ENCODE results near the gene TRIM32. TPM values are rescaled to one million over a fixed set of nuclear protein-coding genes. Genes with fewer than 3 reads are reported as not detected.

The TRIM32 gene
- total RNA-seq, 1 experiment from 2014 or later = 40.5 TPM

- BruUV-seq (replicated peaks) = no TSS peak
- intact Hi-C loops (cut with micrococcal nuclease; ENCODE audit: unreplicated experiment) = no loop called here
- no peaks in the 10 kb centered on the region for H3K9me2 ChIP-seq (ENCODE audit: insufficient read depth)
- H2AFZ ChIP-seq = no peak overlapping the region
- H3K4me3 ChIP-seq = no peak overlapping the region
- DNase-seq = no peak
- H4K20me1 ChIP-seq (ENCODE audit: insufficient read depth) = no peaks in the 10 kb centered on the region
- H3K27ac ChIP-seq = no peak overlapping the region
- H3K27me3 ChIP-seq (ENCODE audit: insufficient read depth, low read depth) = no peaks in the 10 kb centered on the region
- no peaks in the 10 kb centered on the region for H3K4me1 ChIP-seq (replicated peaks; ENCODE audit: insufficient read depth)
- no peak overlapping the region for H3K4me2 ChIP-seq
- no peaks in the 10 kb centered on the region for H3K9me3 ChIP-seq (ENCODE audit: insufficient read depth, low read depth)
- TF ChIP-seq, protein P1, sequence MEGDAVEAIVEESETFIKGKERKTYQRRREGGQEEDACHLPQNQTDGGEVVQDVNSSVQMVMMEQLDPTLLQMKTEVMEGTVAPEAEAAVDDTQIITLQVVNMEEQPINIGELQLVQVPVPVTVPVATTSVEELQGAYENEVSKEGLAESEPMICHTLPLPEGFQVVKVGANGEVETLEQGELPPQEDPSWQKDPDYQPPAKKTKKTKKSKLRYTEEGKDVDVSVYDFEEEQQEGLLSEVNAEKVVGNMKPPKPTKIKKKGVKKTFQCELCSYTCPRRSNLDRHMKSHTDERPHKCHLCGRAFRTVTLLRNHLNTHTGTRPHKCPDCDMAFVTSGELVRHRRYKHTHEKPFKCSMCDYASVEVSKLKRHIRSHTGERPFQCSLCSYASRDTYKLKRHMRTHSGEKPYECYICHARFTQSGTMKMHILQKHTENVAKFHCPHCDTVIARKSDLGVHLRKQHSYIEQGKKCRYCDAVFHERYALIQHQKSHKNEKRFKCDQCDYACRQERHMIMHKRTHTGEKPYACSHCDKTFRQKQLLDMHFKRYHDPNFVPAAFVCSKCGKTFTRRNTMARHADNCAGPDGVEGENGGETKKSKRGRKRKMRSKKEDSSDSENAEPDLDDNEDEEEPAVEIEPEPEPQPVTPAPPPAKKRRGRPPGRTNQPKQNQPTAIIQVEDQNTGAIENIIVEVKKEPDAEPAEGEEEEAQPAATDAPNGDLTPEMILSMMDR (conservative IDR thresholded peaks at IDR 0.05) = no peak
- TF ChIP-seq EZH2 (IDR thresholded peaks at IDR 0.05; ENCODE audit: low read depth) = no peak
- H3K36me3 ChIP-seq (ENCODE audit: low read depth) = no peaks in the 10 kb centered on the region
- CTCF ChIA-PET = no interaction called here
- POLR2A ChIA-PET (ENCODE audit: unreplicated experiment) = no interaction called here
- H3F3A ChIP-seq (ENCODE audit: insufficient read depth, low read depth) = no peaks in the 10 kb centered on the region
- H3K79me2 ChIP-seq (ENCODE audit: low read depth) = no peaks in the 10 kb centered on the region
Measured at GRCh38 chr9:116741086-116741740, 54.1 kb downstream of the TRIM32 start.

DNA sequence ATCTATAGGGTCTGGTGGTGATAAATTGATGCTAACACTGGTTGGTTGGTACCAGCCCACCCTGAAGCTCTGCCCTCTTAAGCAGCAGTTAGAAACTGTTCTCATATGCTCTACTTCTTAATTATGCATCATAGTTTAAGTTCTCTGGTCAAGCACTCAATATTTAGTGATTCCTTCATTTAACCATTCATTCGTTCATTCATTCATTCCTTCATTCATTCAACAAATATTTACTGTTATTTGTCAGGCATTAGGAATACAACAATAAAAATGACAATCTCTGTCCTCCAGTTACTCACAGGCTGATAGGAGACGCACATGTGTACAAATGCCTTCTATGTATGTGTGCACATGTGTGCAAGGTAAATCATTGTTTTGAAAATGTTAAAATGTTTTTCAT, 54.6 kb downstream of the TRIM32 start:
- Histone ChIP-seq H3K9me3 (ENCODE audit: insufficient read depth, low read depth) (no peaks in the 10 kb centered on the region), H4K20me1 (ENCODE audit: insufficient read depth) (no peaks in the 10 kb centered on the region), H3K4me3 (no peak overlapping the region), H3K79me2 (ENCODE audit: low read depth) (no peaks in the 10 kb centered on the region), H3K9me2 (ENCODE audit: insufficient read depth) (no peaks in the 10 kb centered on the region), H3K36me3 (ENCODE audit: low read depth) (no peaks in the 10 kb centered on the region), H2AFZ (no peak overlapping the region), H3K4me1 (replicated peaks; ENCODE audit: insufficient read depth) (no peaks in the 10 kb centered on the region), H3K27ac (no peak overlapping the region), H3K27me3 (ENCODE audit: insufficient read depth, low read depth) (no peaks in the 10 kb centered on the region), H3K4me2 (no peak overlapping the region), H3F3A (ENCODE audit: insufficient read depth, low read depth) (no peaks in the 10 kb centered on the region)
- intact Hi-C loops (cut with micrococcal nuclease; ENCODE audit: unreplicated experiment) = no loop called here
- TF ChIP-seq EZH2 (IDR thresholded peaks at IDR 0.05; ENCODE audit: low read depth) = no peak
- TF ChIP-seq, protein P1 (conservative IDR thresholded peaks at IDR 0.05) = no peak
- DNase-seq = no peak
- no TSS peak for BruUV-seq (replicated peaks)
- POLR2A ChIA-PET (ENCODE audit: unreplicated experiment) = no interaction called here
- CTCF ChIA-PET = no interaction called here

- Histone ChIP-seq H2AFZ (no peak overlapping the region), H3K9me3 (ENCODE audit: insufficient read depth, low read depth) (no peaks in the 10 kb centered on the region), H3K79me2 (ENCODE audit: low read depth) (no peaks in the 10 kb centered on the region), H3K4me3 (no peak overlapping the region), H3K27ac (no peak overlapping the region), H3F3A (ENCODE audit: insufficient read depth, low read depth) (no peaks in the 10 kb centered on the region), H3K36me3 (ENCODE audit: low read depth) (no peaks in the 10 kb centered on the region), H3K4me2 (no peak overlapping the region), H3K9me2 (ENCODE audit: insufficient read depth) (no peaks in the 10 kb centered on the region), H3K4me1 (replicated peaks; ENCODE audit: insufficient read depth) (no peaks in the 10 kb centered on the region), H4K20me1 (ENCODE audit: insufficient read depth) (no peaks in the 10 kb centered on the region), H3K27me3 (ENCODE audit: insufficient read depth, low read depth) (no peaks in the 10 kb centered on the region)
- ChIA-PET POLR2A (ENCODE audit: unreplicated experiment) (no interaction called here), CTCF (no interaction called here)
- intact Hi-C loops (cut with micrococcal nuclease; ENCODE audit: unreplicated experiment) = no loop called here
- TF ChIP-seq, protein P1 (conservative IDR thresholded peaks at IDR 0.05) = no peak
- BruUV-seq (replicated peaks) = no TSS peak
- no peak for DNase-seq
Measured at GRCh38 chr9:116749176-116749575, 62.1 kb downstream of the TRIM32 start.

Data from PC-9 (cell line).